GM12875 (cell line): Measurements from ENCODE around the gene MACROD1.

Experiments
- H3K4me3 ChIP-seq: one replicate; pipeline ENCODE4 v1.5.1; 2011; ENCODE audit warnings: low read depth, low read length, control low read depth
- TF ChIP-seq, protein P1 (sequence below): IDR thresholded peaks from 2 replicates; pipeline ENCODE4 v1.5.1; 2011; ENCODE audit warnings: low read depth, mild to moderate bottlenecking, control low read depth, inconsistent platforms, low read length, moderate library complexity, borderline replicate concordance; ENCODE audit not compliant: insufficient read depth

Gene MACROD1

DNA sequence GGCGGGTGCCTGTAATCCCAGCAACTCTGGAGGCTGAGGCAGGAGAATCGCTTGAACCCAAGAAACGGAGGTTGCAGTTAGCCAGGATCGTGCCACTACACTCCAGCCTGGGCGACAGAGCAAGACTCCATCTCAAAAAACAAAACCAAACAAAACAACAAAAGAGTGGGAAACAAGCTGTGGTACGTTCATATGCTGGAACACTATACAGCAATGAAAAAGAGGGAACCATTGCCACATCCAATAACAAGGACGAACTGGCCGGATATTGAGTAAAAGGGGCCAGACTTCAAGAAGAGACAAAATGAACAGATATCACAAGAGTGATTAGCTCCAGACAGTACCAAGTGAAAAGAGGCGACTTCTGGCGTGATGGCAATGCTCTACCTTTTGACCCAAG is 4.9 kb downstream of the MACROD1 start:
- no peak overlapping the region for H3K4me3 ChIP-seq
- TF ChIP-seq, protein P1, sequence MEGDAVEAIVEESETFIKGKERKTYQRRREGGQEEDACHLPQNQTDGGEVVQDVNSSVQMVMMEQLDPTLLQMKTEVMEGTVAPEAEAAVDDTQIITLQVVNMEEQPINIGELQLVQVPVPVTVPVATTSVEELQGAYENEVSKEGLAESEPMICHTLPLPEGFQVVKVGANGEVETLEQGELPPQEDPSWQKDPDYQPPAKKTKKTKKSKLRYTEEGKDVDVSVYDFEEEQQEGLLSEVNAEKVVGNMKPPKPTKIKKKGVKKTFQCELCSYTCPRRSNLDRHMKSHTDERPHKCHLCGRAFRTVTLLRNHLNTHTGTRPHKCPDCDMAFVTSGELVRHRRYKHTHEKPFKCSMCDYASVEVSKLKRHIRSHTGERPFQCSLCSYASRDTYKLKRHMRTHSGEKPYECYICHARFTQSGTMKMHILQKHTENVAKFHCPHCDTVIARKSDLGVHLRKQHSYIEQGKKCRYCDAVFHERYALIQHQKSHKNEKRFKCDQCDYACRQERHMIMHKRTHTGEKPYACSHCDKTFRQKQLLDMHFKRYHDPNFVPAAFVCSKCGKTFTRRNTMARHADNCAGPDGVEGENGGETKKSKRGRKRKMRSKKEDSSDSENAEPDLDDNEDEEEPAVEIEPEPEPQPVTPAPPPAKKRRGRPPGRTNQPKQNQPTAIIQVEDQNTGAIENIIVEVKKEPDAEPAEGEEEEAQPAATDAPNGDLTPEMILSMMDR, result no peak

DNA sequence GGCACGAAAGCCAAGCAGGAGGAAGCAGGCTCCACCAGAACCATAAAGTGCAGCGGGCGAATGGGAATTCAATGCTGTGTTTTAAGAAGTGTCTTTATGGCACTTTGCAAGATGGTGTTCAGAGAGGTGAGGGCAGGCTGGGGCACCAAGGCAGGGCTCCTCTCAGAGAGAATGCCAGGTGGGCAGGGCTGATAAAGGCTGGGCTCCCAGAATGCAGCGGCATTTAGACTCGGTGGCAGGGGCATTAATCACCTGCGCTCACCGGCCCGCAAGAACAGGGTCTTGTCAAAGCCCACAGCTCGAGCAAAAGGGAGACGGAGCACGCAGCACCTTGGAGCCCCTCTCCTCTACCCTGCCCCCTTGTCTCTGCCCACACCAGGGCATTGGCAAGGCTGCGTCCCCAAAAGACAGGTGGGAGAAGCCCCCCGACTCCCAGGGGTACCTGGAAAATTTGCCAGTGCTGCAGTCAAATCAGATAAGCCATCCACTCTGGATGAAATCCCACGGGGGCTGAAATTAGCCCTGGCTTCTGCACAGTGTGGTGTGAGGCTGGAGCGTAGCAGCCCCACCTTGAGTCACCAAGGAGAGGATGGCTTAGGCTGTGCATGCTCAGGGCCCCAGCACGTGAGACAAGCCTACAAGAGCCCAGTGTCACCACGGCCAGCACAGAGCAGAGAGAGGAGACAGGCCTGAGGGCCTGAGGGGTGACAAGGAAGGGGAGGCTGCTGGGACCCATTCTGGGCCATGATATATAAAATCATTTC is 8.1 kb downstream of the MACROD1 start:
- H3K4me3 ChIP-seq, result no peak overlapping the region
- TF ChIP-seq, protein P1, result no peak

DNA sequence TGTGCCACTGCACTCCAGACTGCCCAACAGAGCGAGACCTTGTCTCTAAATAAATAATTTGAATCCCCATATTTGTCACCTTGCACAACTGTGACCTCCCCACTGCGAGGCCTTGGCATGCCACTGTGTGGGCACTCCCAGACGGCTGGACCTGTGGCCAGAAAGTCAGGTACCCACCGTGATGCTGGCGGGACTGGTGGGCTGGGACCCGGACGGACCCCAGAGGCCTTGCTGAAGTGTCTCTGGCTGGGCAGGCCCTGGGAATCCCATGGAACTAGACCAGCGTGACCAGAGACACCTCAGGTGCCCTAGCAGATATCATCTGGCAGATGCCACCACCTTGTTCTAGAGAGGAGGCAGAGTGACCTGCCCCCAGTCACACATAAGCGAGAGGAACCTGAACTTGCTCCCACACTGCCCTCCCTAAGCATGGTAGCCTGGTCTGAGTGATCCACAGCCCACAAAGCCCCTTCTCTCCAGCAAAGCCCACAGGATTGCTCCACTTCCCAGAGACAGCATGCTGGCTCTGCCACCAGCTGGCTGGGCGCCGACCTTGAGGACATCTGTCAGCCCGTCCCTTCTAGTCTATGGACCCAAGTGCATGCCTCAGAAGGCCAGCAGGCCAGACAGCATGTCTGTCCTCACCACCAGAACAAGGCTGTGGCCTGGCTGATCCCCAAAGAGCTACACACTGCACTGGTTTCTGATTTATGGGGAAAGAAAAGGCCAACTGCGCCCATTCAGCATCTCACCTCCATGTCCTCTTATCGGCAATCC is 9.5 kb downstream of the MACROD1 start:
- TF ChIP-seq, protein P1, result no peak
- no peak overlapping the region for H3K4me3 ChIP-seq

DNA sequence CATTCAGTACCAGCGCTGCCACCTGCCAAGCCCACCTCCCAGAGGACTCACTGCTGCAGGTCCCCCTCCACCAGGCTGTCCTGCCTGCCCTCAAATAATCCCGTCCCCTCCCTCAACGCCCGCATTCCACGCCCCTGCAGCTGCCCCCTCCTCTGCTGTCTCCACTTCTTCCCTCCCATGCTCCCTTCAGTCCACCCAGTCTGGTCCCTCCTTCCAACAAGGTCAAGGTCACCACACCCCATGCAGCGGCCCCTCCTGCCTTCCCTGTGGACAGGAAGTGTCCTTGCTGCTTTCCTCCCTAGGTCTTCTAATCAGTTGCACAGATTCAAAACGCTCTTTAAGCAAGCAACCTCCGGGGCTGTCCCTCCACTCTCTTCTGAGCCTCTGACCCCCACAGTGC is 12.1 kb downstream of the MACROD1 start:
- H3K4me3 ChIP-seq, result no peak overlapping the region
- TF ChIP-seq, protein P1, result no peak

DNA sequence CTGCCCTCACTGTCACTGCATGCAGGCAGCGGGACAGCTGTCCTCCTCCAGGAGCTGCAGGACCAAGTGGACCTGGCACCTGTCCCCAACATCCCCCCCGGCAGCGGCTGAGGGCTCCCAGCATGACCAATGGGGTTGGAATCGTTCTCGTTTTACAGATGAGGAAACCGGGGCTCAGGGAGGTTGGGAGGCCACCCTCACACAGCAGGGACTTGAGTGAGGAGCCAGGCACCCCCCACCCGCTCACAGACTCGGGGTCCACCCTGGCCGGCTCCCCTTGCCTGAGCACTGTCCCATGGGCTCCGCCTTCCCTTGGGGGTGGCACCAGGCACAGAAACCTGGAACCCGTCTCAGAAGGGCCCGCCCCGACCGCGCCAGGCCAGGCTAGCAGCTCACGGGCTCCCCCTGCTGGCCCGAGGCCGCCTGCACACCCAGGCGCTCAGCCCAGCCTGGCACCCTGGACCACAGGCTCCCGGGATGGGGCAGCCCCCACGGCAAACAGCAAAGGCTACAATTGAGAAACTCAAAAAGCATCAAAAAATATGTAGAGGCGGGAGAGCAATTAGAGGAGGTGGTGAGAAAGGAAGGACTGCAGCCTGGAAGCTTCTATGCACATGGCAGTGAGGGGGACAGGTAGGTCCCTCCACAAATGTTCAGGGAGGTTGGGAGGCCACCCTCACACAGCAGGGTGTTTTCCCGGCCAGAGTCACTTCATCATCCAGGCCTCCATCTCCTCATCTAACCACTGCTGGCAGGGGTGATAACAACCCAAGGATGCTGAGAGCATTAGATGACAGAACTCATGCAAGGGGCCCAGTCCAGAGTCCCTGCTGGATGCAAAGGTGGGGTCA is 12.8 kb downstream of the MACROD1 start:
- H3K4me3 ChIP-seq, result no peak overlapping the region
- TF ChIP-seq, protein P1, result peak; percentile 99

DNA sequence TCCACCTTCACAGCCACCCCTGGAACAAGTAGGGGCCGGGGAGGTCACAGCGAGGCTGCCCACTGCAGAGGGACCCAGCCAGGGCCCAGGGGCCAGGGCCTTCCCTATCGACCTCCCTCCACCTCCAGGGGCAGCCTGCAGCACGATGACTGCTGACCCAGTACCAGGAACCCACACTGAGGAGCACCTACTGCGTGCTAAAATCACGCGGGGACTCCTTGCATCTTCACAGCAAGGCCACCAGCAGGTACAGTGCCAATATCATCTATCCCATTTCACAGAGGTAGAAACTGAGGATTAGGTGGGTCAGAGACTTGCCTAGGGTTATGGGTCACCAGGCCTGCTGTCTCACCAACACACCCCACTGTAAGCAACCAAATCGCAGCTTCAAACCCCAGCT is 14.6 kb downstream of the MACROD1 start:
- no peak overlapping the region for H3K4me3 ChIP-seq

More for the DNA sequence above, 14.6 kb downstream of the MACROD1 start:
- TF ChIP-seq, protein P1, result no peak
